ENCODE data around the gene KRT32. TPM values are rescaled to one million over a fixed set of nuclear protein-coding genes. Genes with fewer than 3 reads are reported as not detected.

The KRT32 gene
- total and polyA plus RNA-seq, 9 of the 15 experiments (the other 6 are each of a cell fraction or from before 2014, with no cell fraction given) = not detected

GRCh38 chr17:41474863-41475262 is 7.7 kb upstream of the KRT32 start (continued):
- 0 out of 4 replicates have a peak, but pooled peaks of 1 of the 2 experiments have one; percentile 27 for TF ChIP-seq MNT (conservative IDR thresholded peaks at IDR 0.05)
- no peak for TF ChIP-seq HOMEZ (CRISPR knock-in tag; IDR thresholded peaks at IDR 0.05)
- no peak for TF ChIP-seq HDAC3 (IDR thresholded peaks at IDR 0.05; ENCODE audit: borderline replicate concordance, partially characterized antibody)
- no peak for TF ChIP-seq POLR2AphosphoS2 (IDR thresholded peaks at IDR 0.05; ENCODE audit: low read length)
- TF ChIP-seq MAFF (IDR thresholded peaks at IDR 0.05; ENCODE audit: low read length) = no peak
- TF ChIP-seq TRIM25 (IDR thresholded peaks at IDR 0.05; ENCODE audit: borderline replicate concordance) = no peak
- TF ChIP-seq NFRKB (IDR thresholded peaks at IDR 0.05; ENCODE audit: low read depth) = no peak
- no peak for TF ChIP-seq NFIX (CRISPR knock-in tag; IDR thresholded peaks at IDR 0.05; ENCODE audit: low read depth)
- peak; percentile 53 for TF ChIP-seq L3MBTL2 (IDR thresholded peaks at IDR 0.05)
